NCI-H1436 (cell line): ENCODE measurements around the gene CYP4F22.

ENCODE experiments used
- DNase-seq: peaks from one replicate; lab custom pipeline; 2025; lab: John Stamatoyannopoulos, UW

CYP4F22 gene

GRCh38 chr19:15536350-15536749 is 28.0 kb downstream of the CYP4F22 start:
- DNase-seq = no peak

- no peak for DNase-seq
These were observed 30.4 kb downstream of the CYP4F22 start for GRCh38 chr19:15538774-15539173.

- DNase-seq = no peak
These were observed 31.3 kb downstream of the CYP4F22 start for GRCh38 chr19:15539638-15540037.

- DNase-seq = no peak
These were observed 32.1 kb downstream of the CYP4F22 start for GRCh38 chr19:15540435-15540834.

- no peak for DNase-seq
These were observed 36.0 kb downstream of the CYP4F22 start for GRCh38 chr19:15544283-15544682.

- no peak for DNase-seq
These were observed 36.6 kb downstream of the CYP4F22 start for GRCh38 chr19:15544970-15545369.

- no peak for DNase-seq
These were observed 40.3 kb downstream of the CYP4F22 start for GRCh38 chr19:15548648-15549047.

- no peak for DNase-seq
These were observed 41.3 kb downstream of the CYP4F22 start for GRCh38 chr19:15549581-15549980.

- no peak for DNase-seq
These were observed 41.9 kb downstream of the CYP4F22 start for GRCh38 chr19:15550273-15550672.

- DNase-seq = no peak
These were observed 42.6 kb downstream of the CYP4F22 start for GRCh38 chr19:15550929-15551292.

- peak; percentile 5 for DNase-seq
These were observed 43.1 kb downstream of the CYP4F22 start for GRCh38 chr19:15551293-15552004.

- DNase-seq = no peak
These were observed 46.7 kb downstream of the CYP4F22 start for GRCh38 chr19:15555021-15555420.

- peak; percentile 80 for DNase-seq
These were observed 47.7 kb downstream of the CYP4F22 start for GRCh38 chr19:15555759-15556633.

- no peak for DNase-seq
These were observed 48.4 kb downstream of the CYP4F22 start for GRCh38 chr19:15556634-15557181.

- DNase-seq = no peak
These were observed 48.9 kb downstream of the CYP4F22 start for GRCh38 chr19:15557223-15557622.

- DNase-seq = no peak
These were observed 53.8 kb downstream of the CYP4F22 start for GRCh38 chr19:15562145-15562544.

- no peak for DNase-seq
These were observed 54.5 kb downstream of the CYP4F22 start for GRCh38 chr19:15562861-15563260.

GRCh38 chr19:15563325-15563794 is 55.0 kb downstream of the CYP4F22 start:
- peak; percentile 2 for DNase-seq

GRCh38 chr19:15563931-15564330 is 55.6 kb downstream of the CYP4F22 start:
- DNase-seq = no peak

- DNase-seq = no peak
These were observed 56.3 kb downstream of the CYP4F22 start for GRCh38 chr19:15564534-15565168.

- no peak for DNase-seq
These were observed 62.1 kb downstream of the CYP4F22 start for GRCh38 chr19:15570420-15570819.

GRCh38 chr19:15575406-15575805 is 67.1 kb downstream of the CYP4F22 start:
- no peak for DNase-seq
